ENCODE data around the gene CHCHD4. TPM values are rescaled to one million over a fixed set of nuclear protein-coding genes. Genes with fewer than 3 reads are reported as not detected.

Gene CHCHD4
- total and polyA plus RNA-seq, 2 of the 13 experiments (the other 11 are each of a cell fraction or from before 2014, with no cell fraction given): 15.8 to 24.1 TPM

GRCh38 chr3:14125193-14126016 is 735 bp upstream of the CHCHD4 start (continued):
- no peak for TF ChIP-seq POLR2AphosphoS5 (IDR thresholded peaks at IDR 0.05; ENCODE audit: low read depth, low read length)
- TF ChIP-seq, protein P1, sequence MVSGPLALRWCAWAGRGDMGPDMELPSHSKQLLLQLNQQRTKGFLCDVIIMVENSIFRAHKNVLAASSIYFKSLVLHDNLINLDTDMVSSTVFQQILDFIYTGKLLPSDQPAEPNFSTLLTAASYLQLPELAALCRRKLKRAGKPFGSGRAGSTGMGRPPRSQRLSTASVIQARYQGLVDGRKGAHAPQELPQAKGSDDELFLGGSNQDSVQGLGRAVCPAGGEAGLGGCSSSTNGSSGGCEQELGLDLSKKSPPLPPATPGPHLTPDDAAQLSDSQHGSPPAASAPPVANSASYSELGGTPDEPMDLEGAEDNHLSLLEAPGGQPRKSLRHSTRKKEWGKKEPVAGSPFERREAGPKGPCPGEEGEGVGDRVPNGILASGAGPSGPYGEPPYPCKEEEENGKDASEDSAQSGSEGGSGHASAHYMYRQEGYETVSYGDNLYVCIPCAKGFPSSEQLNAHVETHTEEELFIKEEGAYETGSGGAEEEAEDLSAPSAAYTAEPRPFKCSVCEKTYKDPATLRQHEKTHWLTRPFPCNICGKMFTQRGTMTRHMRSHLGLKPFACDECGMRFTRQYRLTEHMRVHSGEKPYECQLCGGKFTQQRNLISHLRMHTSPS (CRISPR knock-in tag; IDR thresholded peaks at IDR 0.05; ENCODE audit: low read depth): no peak
- TF ChIP-seq ZNF839 (CRISPR knock-in tag; IDR thresholded peaks at IDR 0.05; ENCODE audit: borderline replicate concordance): 0 out of 2 replicates have a peak, but pooled peaks have one; percentile 64
- no peak for TF ChIP-seq DR1 (CRISPR knock-in tag; IDR thresholded peaks at IDR 0.05)
- TF ChIP-seq, protein P2, sequence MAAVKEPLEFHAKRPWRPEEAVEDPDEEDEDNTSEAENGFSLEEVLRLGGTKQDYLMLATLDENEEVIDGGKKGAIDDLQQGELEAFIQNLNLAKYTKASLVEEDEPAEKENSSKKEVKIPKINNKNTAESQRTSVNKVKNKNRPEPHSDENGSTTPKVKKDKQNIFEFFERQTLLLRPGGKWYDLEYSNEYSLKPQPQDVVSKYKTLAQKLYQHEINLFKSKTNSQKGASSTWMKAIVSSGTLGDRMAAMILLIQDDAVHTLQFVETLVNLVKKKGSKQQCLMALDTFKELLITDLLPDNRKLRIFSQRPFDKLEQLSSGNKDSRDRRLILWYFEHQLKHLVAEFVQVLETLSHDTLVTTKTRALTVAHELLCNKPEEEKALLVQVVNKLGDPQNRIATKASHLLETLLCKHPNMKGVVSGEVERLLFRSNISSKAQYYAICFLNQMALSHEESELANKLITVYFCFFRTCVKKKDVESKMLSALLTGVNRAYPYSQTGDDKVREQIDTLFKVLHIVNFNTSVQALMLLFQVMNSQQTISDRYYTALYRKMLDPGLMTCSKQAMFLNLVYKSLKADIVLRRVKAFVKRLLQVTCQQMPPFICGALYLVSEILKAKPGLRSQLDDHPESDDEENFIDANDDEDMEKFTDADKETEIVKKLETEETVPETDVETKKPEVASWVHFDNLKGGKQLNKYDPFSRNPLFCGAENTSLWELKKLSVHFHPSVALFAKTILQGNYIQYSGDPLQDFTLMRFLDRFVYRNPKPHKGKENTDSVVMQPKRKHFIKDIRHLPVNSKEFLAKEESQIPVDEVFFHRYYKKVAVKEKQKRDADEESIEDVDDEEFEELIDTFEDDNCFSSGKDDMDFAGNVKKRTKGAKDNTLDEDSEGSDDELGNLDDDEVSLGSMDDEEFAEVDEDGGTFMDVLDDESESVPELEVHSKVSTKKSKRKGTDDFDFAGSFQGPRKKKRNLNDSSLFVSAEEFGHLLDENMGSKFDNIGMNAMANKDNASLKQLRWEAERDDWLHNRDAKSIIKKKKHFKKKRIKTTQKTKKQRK (IDR thresholded peaks at IDR 0.05; ENCODE audit: low read length): no peak
- TF ChIP-seq, protein P3, sequence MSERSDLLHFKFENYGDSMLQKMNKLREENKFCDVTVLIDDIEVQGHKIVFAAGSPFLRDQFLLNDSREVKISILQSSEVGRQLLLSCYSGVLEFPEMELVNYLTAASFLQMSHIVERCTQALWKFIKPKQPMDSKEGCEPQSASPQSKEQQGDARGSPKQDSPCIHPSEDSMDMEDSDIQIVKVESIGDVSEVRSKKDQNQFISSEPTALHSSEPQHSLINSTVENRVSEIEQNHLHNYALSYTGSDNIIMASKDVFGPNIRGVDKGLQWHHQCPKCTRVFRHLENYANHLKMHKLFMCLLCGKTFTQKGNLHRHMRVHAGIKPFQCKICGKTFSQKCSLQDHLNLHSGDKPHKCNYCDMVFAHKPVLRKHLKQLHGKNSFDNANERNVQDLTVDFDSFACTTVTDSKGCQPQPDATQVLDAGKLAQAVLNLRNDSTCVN (CRISPR knock-in tag; IDR thresholded peaks at IDR 0.05; ENCODE audit: borderline replicate concordance): no peak
- TF ChIP-seq JUN (CRISPR knock-in tag; IDR thresholded peaks at IDR 0.05): no peak
- TF ChIP-seq SIX4 (CRISPR knock-in tag; IDR thresholded peaks at IDR 0.05): no peak
- no peak for TF ChIP-seq YEATS2 (CRISPR knock-in tag; IDR thresholded peaks at IDR 0.05; ENCODE audit: borderline replicate concordance)
- 0 out of 2 replicates have a peak, but pooled peaks have one; percentile 7 for TF ChIP-seq ZNF547 (CRISPR knock-in tag; IDR thresholded peaks at IDR 0.05)
- TF ChIP-seq, protein P4, sequence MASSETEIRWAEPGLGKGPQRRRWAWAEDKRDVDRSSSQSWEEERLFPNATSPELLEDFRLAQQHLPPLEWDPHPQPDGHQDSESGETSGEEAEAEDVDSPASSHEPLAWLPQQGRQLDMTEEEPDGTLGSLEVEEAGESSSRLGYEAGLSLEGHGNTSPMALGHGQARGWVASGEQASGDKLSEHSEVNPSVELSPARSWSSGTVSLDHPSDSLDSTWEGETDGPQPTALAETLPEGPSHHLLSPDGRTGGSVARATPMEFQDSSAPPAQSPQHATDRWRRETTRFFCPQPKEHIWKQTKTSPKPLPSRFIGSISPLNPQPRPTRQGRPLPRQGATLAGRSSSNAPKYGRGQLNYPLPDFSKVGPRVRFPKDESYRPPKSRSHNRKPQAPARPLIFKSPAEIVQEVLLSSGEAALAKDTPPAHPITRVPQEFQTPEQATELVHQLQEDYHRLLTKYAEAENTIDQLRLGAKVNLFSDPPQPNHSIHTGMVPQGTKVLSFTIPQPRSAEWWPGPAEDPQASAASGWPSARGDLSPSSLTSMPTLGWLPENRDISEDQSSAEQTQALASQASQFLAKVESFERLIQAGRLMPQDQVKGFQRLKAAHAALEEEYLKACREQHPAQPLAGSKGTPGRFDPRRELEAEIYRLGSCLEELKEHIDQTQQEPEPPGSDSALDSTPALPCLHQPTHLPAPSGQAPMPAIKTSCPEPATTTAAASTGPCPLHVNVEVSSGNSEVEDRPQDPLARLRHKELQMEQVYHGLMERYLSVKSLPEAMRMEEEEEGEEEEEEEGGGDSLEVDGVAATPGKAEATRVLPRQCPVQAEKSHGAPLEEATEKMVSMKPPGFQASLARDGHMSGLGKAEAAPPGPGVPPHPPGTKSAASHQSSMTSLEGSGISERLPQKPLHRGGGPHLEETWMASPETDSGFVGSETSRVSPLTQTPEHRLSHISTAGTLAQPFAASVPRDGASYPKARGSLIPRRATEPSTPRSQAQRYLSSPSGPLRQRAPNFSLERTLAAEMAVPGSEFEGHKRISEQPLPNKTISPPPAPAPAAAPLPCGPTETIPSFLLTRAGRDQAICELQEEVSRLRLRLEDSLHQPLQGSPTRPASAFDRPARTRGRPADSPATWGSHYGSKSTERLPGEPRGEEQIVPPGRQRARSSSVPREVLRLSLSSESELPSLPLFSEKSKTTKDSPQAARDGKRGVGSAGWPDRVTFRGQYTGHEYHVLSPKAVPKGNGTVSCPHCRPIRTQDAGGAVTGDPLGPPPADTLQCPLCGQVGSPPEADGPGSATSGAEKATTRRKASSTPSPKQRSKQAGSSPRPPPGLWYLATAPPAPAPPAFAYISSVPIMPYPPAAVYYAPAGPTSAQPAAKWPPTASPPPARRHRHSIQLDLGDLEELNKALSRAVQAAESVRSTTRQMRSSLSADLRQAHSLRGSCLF (CRISPR knock-in tag; IDR thresholded peaks at IDR 0.05; ENCODE audit: borderline replicate concordance): no peak
- TF ChIP-seq ZBTB20 (CRISPR knock-in tag; IDR thresholded peaks at IDR 0.05; ENCODE audit: borderline replicate concordance, low read depth): no peak
- no peak for TF ChIP-seq RARG (CRISPR knock-in tag; IDR thresholded peaks at IDR 0.05; ENCODE audit: low read depth)
- TF ChIP-seq ZNF570 (CRISPR knock-in tag; IDR thresholded peaks at IDR 0.05; ENCODE audit: borderline replicate concordance): no peak
- TF ChIP-seq FOXK2 (IDR thresholded peaks at IDR 0.05): no peak
- no peak for TF ChIP-seq ZNF205 (CRISPR knock-in tag; IDR thresholded peaks at IDR 0.05)
- no peak for TF ChIP-seq ZMYM2 (CRISPR knock-in tag; IDR thresholded peaks at IDR 0.05)
